IMR-90 (cell line): ENCODE measurements around the gene POLR3B.

ENCODE experiments used
- BHLHE40 ChIP-seq: fragments of 150-350 bp; IDR thresholded peaks from 2 replicates; pipeline ENCODE4 v1.6.1; 2016; ENCODE audit warnings: mild to moderate bottlenecking, low read depth, low read length
- CEBPB ChIP-seq: IDR thresholded peaks from 2 replicates; pipeline ENCODE4 v1.6.1; 2012; ENCODE audit warnings: low read depth, low read length, improper control_type of control experiment
- FOS ChIP-seq: fragments of 150-350 bp; IDR thresholded peaks from 2 replicates; pipeline ENCODE4 v1.6.1; 2016; ENCODE audit warnings: low read depth, low read length
- MAFK ChIP-seq: IDR thresholded peaks from 2 replicates; pipeline ENCODE4 v1.6.1; 2012; ENCODE audit warnings: low read depth, low read length, improper control_type of control experiment
- MAZ ChIP-seq: IDR thresholded peaks from 2 replicates; pipeline ENCODE4 v1.6.1; 2012; ENCODE audit warnings: low read depth, mild to moderate bottlenecking, low read length, improper control_type of control experiment, moderate library complexity, borderline replicate concordance
- POLR2A ChIP-seq: IDR thresholded peaks from 2 replicates; pipeline ENCODE4 v1.6.1; 2012; ENCODE audit warnings: mild to moderate bottlenecking, low read depth, low read length
- RAD21 ChIP-seq: IDR thresholded peaks from 2 replicates; pipeline ENCODE4 v1.6.1; 2012; ENCODE audit warnings: low read length, improper control_type of control experiment
- RFX5 ChIP-seq: IDR thresholded peaks from 2 replicates; pipeline ENCODE4 v1.8.0; 2012; ENCODE audit warnings: low read depth, mild to moderate bottlenecking, low read length, moderate library complexity
- SMC3 ChIP-seq: fragments of 150-350 bp; IDR thresholded peaks from 2 replicates; pipeline ENCODE4 v1.6.1; 2016; ENCODE audit warnings: low read depth, mild to moderate bottlenecking, antibody characterized with exemption, low read length, moderate library complexity
- TF ChIP-seq, protein P1 (sequence below): conservative IDR thresholded peaks from 2 replicates; pipeline ENCODE4 v1.5.1; 2012; ENCODE audit warnings: mild to moderate bottlenecking, low read depth, low read length, improper control_type of control experiment
- TF ChIP-seq, protein P2 (sequence below): fragments of 150-350 bp; IDR thresholded peaks from 2 replicates; pipeline ENCODE4 v1.6.1; 2017; ENCODE audit warnings: mild to moderate bottlenecking, antibody characterized with exemption, low read length, low read depth
- TF ChIP-seq, protein P3 (sequence below): fragments of 150-350 bp; IDR thresholded peaks from 2 replicates; pipeline ENCODE4 v1.6.1; 2016; ENCODE audit warnings: low read depth, mild to moderate bottlenecking, low read length, moderate library complexity, borderline replicate concordance

DNA sequence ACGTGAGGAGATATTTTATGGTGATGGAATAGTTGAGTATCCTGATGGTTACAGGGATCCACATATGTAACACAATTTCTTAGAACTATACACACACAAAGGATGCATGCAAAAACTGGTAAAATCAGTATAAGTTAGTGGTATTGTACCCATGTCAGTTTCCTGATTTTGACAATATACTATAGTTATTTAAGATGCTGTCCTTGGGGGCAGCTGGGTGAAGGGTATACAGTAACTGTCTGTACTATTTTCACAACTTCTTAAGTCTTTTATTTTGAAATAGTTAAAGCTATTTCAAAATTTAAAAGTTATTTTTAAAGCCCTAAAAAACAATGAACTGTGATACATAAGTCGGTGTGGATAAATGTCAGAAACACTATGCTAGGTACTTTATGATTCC, 24.5 kb upstream of the POLR3B start:
- TF ChIP-seq POLR2A (no peak), RFX5 (no peak), BHLHE40 (no peak), RAD21 (no peak), MAZ (no peak), SMC3 (no peak), CEBPB (no peak), MAFK (no peak), FOS (no peak)
- TF ChIP-seq, protein P1, sequence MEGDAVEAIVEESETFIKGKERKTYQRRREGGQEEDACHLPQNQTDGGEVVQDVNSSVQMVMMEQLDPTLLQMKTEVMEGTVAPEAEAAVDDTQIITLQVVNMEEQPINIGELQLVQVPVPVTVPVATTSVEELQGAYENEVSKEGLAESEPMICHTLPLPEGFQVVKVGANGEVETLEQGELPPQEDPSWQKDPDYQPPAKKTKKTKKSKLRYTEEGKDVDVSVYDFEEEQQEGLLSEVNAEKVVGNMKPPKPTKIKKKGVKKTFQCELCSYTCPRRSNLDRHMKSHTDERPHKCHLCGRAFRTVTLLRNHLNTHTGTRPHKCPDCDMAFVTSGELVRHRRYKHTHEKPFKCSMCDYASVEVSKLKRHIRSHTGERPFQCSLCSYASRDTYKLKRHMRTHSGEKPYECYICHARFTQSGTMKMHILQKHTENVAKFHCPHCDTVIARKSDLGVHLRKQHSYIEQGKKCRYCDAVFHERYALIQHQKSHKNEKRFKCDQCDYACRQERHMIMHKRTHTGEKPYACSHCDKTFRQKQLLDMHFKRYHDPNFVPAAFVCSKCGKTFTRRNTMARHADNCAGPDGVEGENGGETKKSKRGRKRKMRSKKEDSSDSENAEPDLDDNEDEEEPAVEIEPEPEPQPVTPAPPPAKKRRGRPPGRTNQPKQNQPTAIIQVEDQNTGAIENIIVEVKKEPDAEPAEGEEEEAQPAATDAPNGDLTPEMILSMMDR = no peak
- TF ChIP-seq, protein P2, sequence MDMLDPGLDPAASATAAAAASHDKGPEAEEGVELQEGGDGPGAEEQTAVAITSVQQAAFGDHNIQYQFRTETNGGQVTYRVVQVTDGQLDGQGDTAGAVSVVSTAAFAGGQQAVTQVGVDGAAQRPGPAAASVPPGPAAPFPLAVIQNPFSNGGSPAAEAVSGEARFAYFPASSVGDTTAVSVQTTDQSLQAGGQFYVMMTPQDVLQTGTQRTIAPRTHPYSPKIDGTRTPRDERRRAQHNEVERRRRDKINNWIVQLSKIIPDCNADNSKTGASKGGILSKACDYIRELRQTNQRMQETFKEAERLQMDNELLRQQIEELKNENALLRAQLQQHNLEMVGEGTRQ = no peak
- TF ChIP-seq, protein P3, sequence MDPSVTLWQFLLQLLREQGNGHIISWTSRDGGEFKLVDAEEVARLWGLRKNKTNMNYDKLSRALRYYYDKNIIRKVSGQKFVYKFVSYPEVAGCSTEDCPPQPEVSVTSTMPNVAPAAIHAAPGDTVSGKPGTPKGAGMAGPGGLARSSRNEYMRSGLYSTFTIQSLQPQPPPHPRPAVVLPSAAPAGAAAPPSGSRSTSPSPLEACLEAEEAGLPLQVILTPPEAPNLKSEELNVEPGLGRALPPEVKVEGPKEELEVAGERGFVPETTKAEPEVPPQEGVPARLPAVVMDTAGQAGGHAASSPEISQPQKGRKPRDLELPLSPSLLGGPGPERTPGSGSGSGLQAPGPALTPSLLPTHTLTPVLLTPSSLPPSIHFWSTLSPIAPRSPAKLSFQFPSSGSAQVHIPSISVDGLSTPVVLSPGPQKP = no peak
